Stimulated activated CD8-positive, alpha-beta memory T cell treated with anti-CD3 and anti-CD28 coated beads, Interleukin-12 subunit alpha, Interleukin-12 subunit beta, amount 100 ng/mL, for 4 hours (primary cell): ENCODE measurements around the gene PPIE.

Experiments
- DNase-seq: peaks from one replicate; pipeline ENCODE4 v3.0.0-alpha.2; 2020; ENCODE audit warnings: low read depth

Gene PPIE

GRCh38 chr1:39805385-39805784 lies 66.7 kb downstream of the PPIE start:
- DNase-seq, result no peak

DNA sequence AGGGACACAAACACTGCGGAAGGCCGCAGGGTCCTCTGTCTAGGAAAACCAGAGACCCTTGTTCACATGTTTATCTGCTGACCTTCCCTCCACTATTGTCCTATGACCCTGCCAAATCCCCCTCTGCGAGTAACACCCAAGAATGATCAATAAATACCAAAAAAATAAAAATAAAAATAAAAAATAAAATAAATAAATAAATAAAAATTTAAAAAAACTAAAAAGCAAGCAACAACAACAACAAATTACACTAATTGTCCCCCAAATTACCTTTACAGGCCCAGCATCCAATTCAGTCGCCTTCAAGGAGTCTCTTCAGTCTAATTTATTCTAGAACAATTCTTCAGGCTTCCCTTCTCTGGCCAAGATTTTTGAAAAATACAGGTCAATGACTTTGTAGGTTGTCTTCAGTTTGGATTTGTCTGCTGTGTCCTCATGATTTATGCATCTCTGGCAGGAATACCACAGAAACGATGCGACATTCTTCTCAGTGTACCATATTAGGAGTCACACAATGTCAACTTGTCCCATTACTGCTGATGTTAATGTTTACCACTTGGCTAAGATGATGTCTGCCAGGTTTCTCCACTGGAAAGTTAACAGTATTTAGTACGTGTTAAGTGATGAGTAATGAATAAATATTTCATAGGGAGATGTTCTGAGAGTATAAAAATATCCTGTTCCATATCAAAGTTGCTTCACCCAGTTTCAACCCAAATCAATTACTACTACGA lies 70.3 kb downstream of the PPIE start:
- DNase-seq, result no peak

DNA sequence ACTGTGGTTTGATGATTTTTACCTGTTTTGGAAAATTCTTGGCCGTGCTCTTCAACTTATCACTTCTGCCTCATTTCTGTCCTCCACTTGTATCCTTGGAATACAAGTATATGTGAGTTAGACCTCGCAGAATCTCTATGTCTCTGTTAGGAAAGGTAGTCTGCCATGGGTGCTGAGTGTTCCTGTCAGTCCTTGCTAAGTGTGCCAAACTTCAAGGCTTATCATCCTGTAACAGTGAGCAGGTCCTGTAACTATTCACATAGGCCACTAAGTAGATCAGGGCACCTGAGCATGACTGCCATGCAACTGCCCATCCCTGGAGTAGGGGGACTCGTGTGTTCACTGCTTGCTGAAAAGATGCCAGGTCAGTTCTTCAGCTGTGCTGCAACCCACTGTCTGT lies 74.2 kb downstream of the PPIE start:
- no peak for DNase-seq
